Mesenchymal stem cell (in vitro differentiated cells and primary cell): ENCODE results near the gene PDE1A.

ENCODE experiments used
- DNase-seq: peaks from one replicate; pipeline ENCODE4 v3.0.0-alpha.2; 2013
- H2AFZ ChIP-seq: one replicate; pipeline ENCODE4 v1.6.1; 2013; ENCODE audit warnings: low read depth, mild to moderate bottlenecking, control low read depth, inconsistent platforms, low read length, moderate library complexity
- H2AK5ac ChIP-seq: 2 replicates; pipeline ENCODE4 v1.6.1; 2013; ENCODE audit warnings: low read length, moderate library complexity, mild to moderate bottlenecking, inconsistent platforms; ENCODE audit not compliant: severe bottlenecking
- H2BK120ac ChIP-seq: one replicate; pipeline ENCODE4 v1.6.1; 2013; ENCODE audit warnings: low read depth, mild to moderate bottlenecking, inconsistent platforms, low read length, moderate library complexity
- H2BK12ac ChIP-seq, 2 experiments: one replicate each; pipeline ENCODE4 v1.6.1; 2013; ENCODE audit warnings: inconsistent platforms in 2 of 2, low read length in 2 of 2, mild to moderate bottlenecking in 2 of 2, moderate library complexity in 2 of 2, control low read depth in 1 of 2
- H2BK15ac ChIP-seq: one replicate; pipeline ENCODE4 v1.6.1; 2013; ENCODE audit warnings: mild to moderate bottlenecking, low read depth, inconsistent platforms; ENCODE audit not compliant: poor library complexity, severe bottlenecking
- H2BK5ac ChIP-seq: 2 replicates; pipeline ENCODE4 v1.6.1; 2013; ENCODE audit warnings: low read depth, mild to moderate bottlenecking, low read length, control low read depth, inconsistent platforms; ENCODE audit not compliant: poor library complexity, severe bottlenecking
- H3K14ac ChIP-seq, 2 experiments: one replicate each; pipeline ENCODE4 v1.6.1; 2013; ENCODE audit warnings: inconsistent platforms in 2 of 2, low read length in 2 of 2, control low read depth in 1 of 2, mild to moderate bottlenecking in 1 of 2, moderate library complexity in 1 of 2
- H3K18ac ChIP-seq, 2 experiments: one replicate each; pipeline ENCODE4 v1.6.1; 2013; ENCODE audit warnings: inconsistent platforms in 2 of 2, low read length in 2 of 2, control low read depth in 1 of 2, low read depth in 1 of 2, mild to moderate bottlenecking in 1 of 2
- H3K23ac ChIP-seq, 2 experiments: one replicate each; pipeline ENCODE4 v1.6.1; 2013; ENCODE audit warnings: inconsistent platforms in 2 of 2, low read length in 2 of 2, mild to moderate bottlenecking in 2 of 2, moderate library complexity in 2 of 2, control low read depth in 1 of 2
- H3K27ac ChIP-seq: 2 replicates; pipeline ENCODE4 v1.5.1; 2013; ENCODE audit warnings: mild to moderate bottlenecking, moderate library complexity, low read length, control low read depth, inconsistent platforms; ENCODE audit not compliant: poor library complexity, severe bottlenecking
- H3K27me3 ChIP-seq, 2 experiments: 2 replicates each; pipeline versions ENCODE4 v1.6.1 to v1.7.0; 2013; ENCODE audit warnings: low read length in 2 of 2, mild to moderate bottlenecking in 2 of 2, moderate library complexity in 2 of 2, control low read depth in 1 of 2, inconsistent platforms in 1 of 2; ENCODE audit not compliant: control insufficient read depth in 1 of 2, insufficient read depth in 1 of 2
- H3K36me3 ChIP-seq, 2 experiments: 2 replicates each; pipeline versions ENCODE4 v1.6.1 to v1.7.0; 2013; ENCODE audit warnings: low read length in 2 of 2, control low read depth in 1 of 2, inconsistent platforms in 1 of 2, low read depth in 1 of 2, mild to moderate bottlenecking in 1 of 2; ENCODE audit not compliant: insufficient read depth in 2 of 2, control insufficient read depth in 1 of 2
- H3K4ac ChIP-seq, 2 experiments: one replicate each; pipeline ENCODE4 v1.6.1; 2013; ENCODE audit warnings: inconsistent platforms in 2 of 2, low read length in 2 of 2, mild to moderate bottlenecking in 2 of 2, moderate library complexity in 2 of 2, control low read depth in 1 of 2, low read depth in 1 of 2
- H3K4me1 ChIP-seq: 2 replicates; pipeline ENCODE4 v1.6.1; 2013; ENCODE audit warnings: low read depth, low read length, control low read depth; ENCODE audit not compliant: control insufficient read depth, insufficient read depth
- H3K4me2 ChIP-seq: 2 replicates; pipeline ENCODE4 v1.6.1; 2013; ENCODE audit warnings: low read length, mild to moderate bottlenecking, inconsistent platforms; ENCODE audit not compliant: poor library complexity, severe bottlenecking
- H3K4me3 ChIP-seq, 2 experiments: 2 replicates each; pipeline versions ENCODE4 v1.5.1 to v1.7.0; 2013; ENCODE audit warnings: low read length in 2 of 2, mild to moderate bottlenecking in 2 of 2, control low read depth in 1 of 2, low read depth in 1 of 2; ENCODE audit not compliant: insufficient read depth in 1 of 2
- H3K79me1 ChIP-seq: replicated peaks from 2 replicates; pipeline ENCODE4 v1.6.1; 2013; ENCODE audit warnings: mild to moderate bottlenecking, control low read depth, low read length, inconsistent platforms; ENCODE audit not compliant: poor library complexity, severe bottlenecking
- H3K9ac ChIP-seq: 2 replicates; pipeline ENCODE4 v1.7.0; 2013; ENCODE audit warnings: mild to moderate bottlenecking, low read length, moderate library complexity
- H3K9me3 ChIP-seq: 2 replicates; pipeline ENCODE4 v1.7.0; 2013; ENCODE audit warnings: mild to moderate bottlenecking, low read length; ENCODE audit not compliant: control insufficient read depth
- H4K8ac ChIP-seq: one replicate; pipeline ENCODE4 v1.6.1; 2013; ENCODE audit warnings: inconsistent platforms, mild to moderate bottlenecking, low read length, moderate library complexity
- H4K91ac ChIP-seq: one replicate; pipeline ENCODE4 v1.6.1; 2013; ENCODE audit warnings: mild to moderate bottlenecking, low read length, inconsistent platforms
- WGBS: methylation state at CpG from one replicate; pipeline ENCODE4 v1.1.7; 2013; ENCODE audit warnings: mixed read lengths; 5-methylcytosine and 5-hydroxymethylcytosine counted together

Gene PDE1A

DNA sequence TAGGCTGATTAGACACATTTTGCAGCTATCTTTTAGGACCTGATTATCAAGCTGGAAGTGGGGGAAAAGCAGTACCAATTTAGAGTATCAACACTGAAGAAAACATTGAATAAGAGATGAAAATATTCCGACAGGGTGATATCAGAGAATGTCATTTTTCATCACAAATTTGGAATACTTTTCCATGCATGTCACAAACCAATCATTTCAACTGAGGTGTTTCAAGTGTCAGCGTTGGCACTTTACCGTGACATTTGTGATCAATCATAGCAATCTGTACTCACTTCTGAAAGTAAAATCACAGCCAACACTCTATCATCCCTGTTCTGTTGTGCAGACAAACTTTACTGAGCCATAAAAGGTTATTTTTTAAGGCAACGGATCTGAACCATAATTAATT is 75.4 kb downstream of the PDE1A start:
- no peaks in the 10 kb centered on the region for H3K4me1 ChIP-seq
- no peak overlapping the region for H2AK5ac ChIP-seq
- H3K27me3 ChIP-seq, result no peaks in the 10 kb centered on the region
- H3K27ac ChIP-seq, result no peak overlapping the region
- no peak for DNase-seq
- H2AFZ ChIP-seq, result no peak overlapping the region
- no peak overlapping the region for H3K18ac ChIP-seq
- no peak overlapping the region for H2BK5ac ChIP-seq
- no peak overlapping the region for H2BK12ac ChIP-seq
- H3K14ac ChIP-seq, result no peak overlapping the region
- H3K36me3 ChIP-seq, result peaks cover 0 to 4% of the 10 kb centered on the region in 2 experiments
- H4K91ac ChIP-seq, result no peak overlapping the region
- no peak overlapping the region for H3K4me2 ChIP-seq
- no peaks in the 10 kb centered on the region for H3K9me3 ChIP-seq
- no peak overlapping the region for H4K8ac ChIP-seq
- no peak overlapping the region for H3K4ac ChIP-seq
- H3K23ac ChIP-seq, result no peak overlapping the region
- no peak overlapping the region for H3K4me3 ChIP-seq
- H3K9ac ChIP-seq, result no peak overlapping the region
- H2BK15ac ChIP-seq, result no peak overlapping the region
- H3K79me1 ChIP-seq, result no peaks in the 10 kb centered on the region
- no peak overlapping the region for H2BK120ac ChIP-seq
- WGBS, result 100% methylated on average over 3 of the region's 4 CpGs

DNA sequence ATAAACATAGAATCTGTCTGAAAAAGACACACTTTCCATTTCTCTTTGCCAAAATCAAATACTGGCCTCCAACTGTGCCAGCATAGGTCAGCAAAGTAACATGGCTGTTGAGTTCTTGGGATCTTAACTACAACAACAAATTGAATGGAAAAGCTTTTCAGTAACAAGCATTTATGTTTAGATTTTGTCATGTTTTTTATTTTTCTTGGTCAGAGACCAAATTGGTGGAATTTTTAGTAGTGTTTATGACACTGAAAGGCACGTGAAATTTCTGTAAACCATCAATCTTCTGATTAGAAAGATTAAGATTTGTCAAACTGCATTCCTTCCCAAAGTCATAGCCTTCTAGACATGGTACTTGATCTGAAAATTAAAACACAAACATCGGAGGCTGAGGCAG is 77.6 kb downstream of the PDE1A start:
- 68% methylated on average over 1 of the region's 2 CpGs for WGBS
- Histone ChIP-seq H4K8ac (no peak overlapping the region), H3K27me3 (no peaks in the 10 kb centered on the region), H3K4me1 (no peaks in the 10 kb centered on the region), H3K4me2 (no peak overlapping the region), H3K18ac (no peak overlapping the region), H2BK120ac (no peak overlapping the region), H2AK5ac (no peak overlapping the region), H2AFZ (no peak overlapping the region), H3K79me1 (no peaks in the 10 kb centered on the region), H3K9me3 (no peaks in the 10 kb centered on the region), H3K23ac (no peak overlapping the region), H2BK12ac (no peak overlapping the region), H3K4ac (no peak overlapping the region), H2BK5ac (no peak overlapping the region), H3K27ac (no peak overlapping the region), H3K4me3 (no peak overlapping the region), H3K9ac (no peak overlapping the region), H4K91ac (no peak overlapping the region), H3K36me3 (peaks cover 0 to 4% of the 10 kb centered on the region in 2 experiments), H3K14ac (no peak overlapping the region), H2BK15ac (no peak overlapping the region)
- peak; percentile 36 for DNase-seq

DNA sequence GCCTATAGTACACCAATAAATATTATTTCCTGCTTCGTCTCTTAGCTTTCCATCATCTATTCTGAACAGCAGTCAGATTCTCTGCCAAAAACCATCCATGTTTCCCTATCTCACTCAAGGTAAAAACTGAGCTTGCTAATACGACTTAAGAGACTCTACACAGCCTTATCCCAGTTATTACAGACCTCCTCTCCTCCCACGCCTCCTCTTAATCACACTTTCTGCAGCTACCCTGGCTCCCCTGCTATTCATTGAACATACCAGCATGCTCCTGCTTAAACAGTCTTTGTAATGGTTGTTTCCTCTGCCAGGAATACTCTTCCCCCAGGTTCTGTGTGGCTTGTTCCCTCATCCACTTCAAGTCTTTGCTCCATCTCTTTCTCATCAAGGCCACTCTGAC is 81.5 kb downstream of the PDE1A start:
- Histone ChIP-seq H3K4me1 (no peaks in the 10 kb centered on the region), H2AFZ (no peak overlapping the region), H3K9ac (no peak overlapping the region), H3K23ac (no peak overlapping the region), H3K9me3 (no peaks in the 10 kb centered on the region), H3K4me2 (no peak overlapping the region), H2BK12ac (no peak overlapping the region), H3K14ac (no peak overlapping the region), H2BK120ac (no peak overlapping the region), H3K27me3 (no peaks in the 10 kb centered on the region), H3K36me3 (no peaks in the 10 kb centered on the region), H2AK5ac (no peak overlapping the region), H4K91ac (no peak overlapping the region), H3K4ac (no peak overlapping the region), H2BK5ac (no peak overlapping the region), H2BK15ac (no peak overlapping the region), H3K27ac (no peak overlapping the region), H4K8ac (no peak overlapping the region), H3K79me1 (no peaks in the 10 kb centered on the region), H3K18ac (no peak overlapping the region), H3K4me3 (no peak overlapping the region)
- no peak for DNase-seq
- 89% methylated on average over 3 of the region's 3 CpGs for WGBS

DNA sequence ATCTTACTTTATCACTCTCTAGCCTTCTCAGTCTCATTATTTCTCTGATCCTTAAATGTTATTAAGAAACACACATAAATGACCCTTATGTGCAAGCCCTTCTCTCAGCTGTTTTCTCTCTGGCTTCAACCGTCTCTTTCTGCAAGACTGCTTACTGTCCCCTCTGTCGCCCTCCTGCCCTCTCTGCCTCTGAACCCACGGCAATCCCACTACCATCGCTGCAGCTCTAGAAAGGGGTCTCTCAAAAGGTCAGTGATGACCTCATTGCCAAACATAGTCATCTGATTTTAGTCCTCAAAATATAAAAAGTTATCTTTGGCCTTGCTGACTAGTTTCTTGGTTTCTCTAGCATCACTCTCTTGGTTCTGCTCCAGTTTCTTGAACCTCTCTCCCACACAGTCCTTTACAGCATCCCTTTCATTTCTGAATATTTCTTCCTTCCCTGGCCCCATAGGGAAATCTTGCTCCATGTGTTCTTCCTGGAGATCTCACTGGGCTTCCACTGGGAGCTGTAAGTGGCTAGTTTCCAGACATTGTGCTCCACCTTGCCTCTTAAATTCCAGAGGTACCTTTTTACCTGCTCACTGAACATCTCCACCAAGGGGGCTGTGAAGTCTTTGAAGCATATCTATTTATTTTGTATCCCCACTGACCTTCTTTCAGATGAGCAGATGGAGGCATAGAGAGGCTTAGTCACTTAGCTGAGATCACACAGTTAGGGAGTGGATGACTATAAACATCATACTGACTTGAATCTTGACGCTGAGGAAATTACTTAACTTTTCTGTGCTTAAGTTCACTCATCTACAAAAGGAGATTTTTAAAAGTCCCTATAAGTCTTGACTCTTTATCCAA is 96.2 kb downstream of the PDE1A start:
- H3K4me3 ChIP-seq, result peak overlapping the region in 1 of 2 experiments; percentile 1
- H2AFZ ChIP-seq, result no peak overlapping the region
- H4K8ac ChIP-seq, result no peak overlapping the region
- peak overlapping the region; percentile 81 for H3K9ac ChIP-seq
- no peak overlapping the region for H4K91ac ChIP-seq
- no peak overlapping the region for H2BK15ac ChIP-seq
- no peak overlapping the region for H3K4me2 ChIP-seq
- H3K14ac ChIP-seq, result no peak overlapping the region
- no peaks in the 10 kb centered on the region for H3K4me1 ChIP-seq
- H2AK5ac ChIP-seq, result no peak overlapping the region
- H3K9me3 ChIP-seq, result peaks cover 3% of the 10 kb centered on the region
- H2BK5ac ChIP-seq, result no peak overlapping the region
- no peak overlapping the region for H2BK120ac ChIP-seq
- no peak overlapping the region for H2BK12ac ChIP-seq
- no peak overlapping the region for H3K4ac ChIP-seq
- no peak overlapping the region for H3K27ac ChIP-seq
- H3K79me1 ChIP-seq, result no peaks in the 10 kb centered on the region
- 77% methylated on average over 4 of the region's 5 CpGs for WGBS
- H3K36me3 ChIP-seq, result peaks cover 0 to 2% of the 10 kb centered on the region in 2 experiments
- H3K18ac ChIP-seq, result no peak overlapping the region
- no peak overlapping the region for H3K23ac ChIP-seq
- H3K27me3 ChIP-seq, result no peaks in the 10 kb centered on the region
- DNase-seq, result peak; percentile 48
